NCI-H446 treated with DMSO at 0.1 percent for 48 hours (cell line): ENCODE measurements around the gene TBCEL.

Experiments
- DNase-seq: peaks from one replicate; lab custom pipeline; 2025; lab: John Stamatoyannopoulos, UW

TBCEL gene

GRCh38 chr11:121063728-121064127 is 39.8 kb downstream of the TBCEL start:
- DNase-seq: no peak

GRCh38 chr11:121066623-121067022 is 42.7 kb downstream of the TBCEL start:
- no peak for DNase-seq

GRCh38 chr11:121067026-121067425 is 43.1 kb downstream of the TBCEL start:
- DNase-seq: no peak

- peak; percentile 71 for DNase-seq
These were observed 43.6 kb downstream of the TBCEL start for GRCh38 chr11:121067453-121067852.

GRCh38 chr11:121067962-121068647 is 44.2 kb downstream of the TBCEL start:
- no peak for DNase-seq

- no peak for DNase-seq
These were observed 44.9 kb downstream of the TBCEL start for GRCh38 chr11:121068787-121069186.

GRCh38 chr11:121070951-121071845 is 47.3 kb downstream of the TBCEL start:
- DNase-seq: no peak

GRCh38 chr11:121071846-121072450 is 48.0 kb downstream of the TBCEL start:
- DNase-seq: no peak

GRCh38 chr11:121081321-121081720 is 57.4 kb downstream of the TBCEL start:
- no peak for DNase-seq

GRCh38 chr11:121082219-121082618 is 58.3 kb downstream of the TBCEL start:
- DNase-seq: no peak

- no peak for DNase-seq
These were observed 58.8 kb downstream of the TBCEL start for GRCh38 chr11:121082670-121083069.

- no peak for DNase-seq
These were observed 63.0 kb downstream of the TBCEL start for GRCh38 chr11:121086866-121087265.

GRCh38 chr11:121089566-121089965 is 65.7 kb downstream of the TBCEL start:
- no peak for DNase-seq

- DNase-seq: no peak
These were observed 66.3 kb downstream of the TBCEL start for GRCh38 chr11:121090145-121090721.

- no peak for DNase-seq
These were observed 67.7 kb downstream of the TBCEL start for GRCh38 chr11:121091492-121092152.

GRCh38 chr11:121095561-121095960 is 71.7 kb downstream of the TBCEL start:
- no peak for DNase-seq

GRCh38 chr11:121099364-121099763 is 75.5 kb downstream of the TBCEL start:
- DNase-seq: no peak

- DNase-seq: no peak
These were observed 76.0 kb downstream of the TBCEL start for GRCh38 chr11:121099885-121100284.

- DNase-seq: no peak
These were observed 77.0 kb downstream of the TBCEL start, which contains the start of gene TECTA for GRCh38 chr11:121100943-121101342. TSS of gene TECTA (plus strand) at chr11:121101243. CDS start at chr11:121102666, 1,423 bp downstream.

- DNase-seq: no peak
These were observed 80.4 kb downstream of the TBCEL start for GRCh38 chr11:121104312-121104762.

GRCh38 chr11:121105063-121105480 is 81.2 kb downstream of the TBCEL start:
- DNase-seq: no peak
